ENCODE measurements around the gene LNP1. TPM values are rescaled to one million over a fixed set of nuclear protein-coding genes. Genes with fewer than 3 reads are reported as not detected.

LNP1 gene
- total RNA-seq, 2 experiments from 2014 or later: 0.47 to 0.70 TPM

DNA sequence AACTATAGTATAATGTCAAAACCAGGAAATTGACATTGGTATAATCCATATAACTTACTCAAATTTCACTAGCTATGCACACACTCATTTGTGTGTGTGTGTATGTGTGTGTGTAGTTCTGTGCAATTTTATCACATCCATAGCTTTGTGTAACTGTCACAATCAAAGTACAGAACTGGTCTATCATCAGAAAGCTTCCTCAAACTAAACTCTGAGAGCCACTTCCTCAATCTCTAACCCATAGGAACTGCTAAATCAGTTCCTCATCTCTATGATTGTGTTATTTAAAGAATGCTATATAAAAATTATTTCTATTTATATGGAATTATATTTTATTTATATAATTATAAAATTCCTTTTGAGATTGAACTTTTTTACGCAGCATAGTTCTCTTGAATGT, 18.1 kb downstream of the LNP1 start:
- Histone ChIP-seq H3K27ac (ENCODE audit: low read depth in 1 of 2, low read length in 2 of 2) (no peak overlapping the region), H3K4me3 (ENCODE audit: low read length) (no peak overlapping the region), H3K9me3 (ENCODE audit: control insufficient read depth in 1 of 2, insufficient read depth in 1 of 2, low read length in 2 of 2) (peaks cover 0 to under 1% of the 10 kb centered on the region in 2 experiments), H3K36me3 (ENCODE audit: insufficient read depth, low read length) (no peaks in the 10 kb centered on the region), H3K27me3 (ENCODE audit: control insufficient read depth in 1 of 2, insufficient read depth in 2 of 2, low read length in 2 of 2) (no peaks in the 10 kb centered on the region), H3K4me1 (ENCODE audit: insufficient read depth, low read length) (no peaks in the 10 kb centered on the region)
- no peak for ATAC-seq (ENCODE audit: poor library complexity)
- H3K9me3 Mint-ChIP-seq: no peaks in the 10 kb centered on the region
- H3K4me3 Mint-ChIP-seq: no peak overlapping the region
- ChIA-PET POLR2A (no interaction called here), CTCF (interaction anchor here (1.4 kb wide), 1 partner anchor 11 kb away, joined by 4 read pairs; no protein-coding TSS in a partner anchor)
- no peaks in the 10 kb centered on the region for H3K4me1 Mint-ChIP-seq (ENCODE audit: low read depth)
- DNase-seq: peak in 1 of 14 experiments; percentile 4
- TF ChIP-seq, protein P1, sequence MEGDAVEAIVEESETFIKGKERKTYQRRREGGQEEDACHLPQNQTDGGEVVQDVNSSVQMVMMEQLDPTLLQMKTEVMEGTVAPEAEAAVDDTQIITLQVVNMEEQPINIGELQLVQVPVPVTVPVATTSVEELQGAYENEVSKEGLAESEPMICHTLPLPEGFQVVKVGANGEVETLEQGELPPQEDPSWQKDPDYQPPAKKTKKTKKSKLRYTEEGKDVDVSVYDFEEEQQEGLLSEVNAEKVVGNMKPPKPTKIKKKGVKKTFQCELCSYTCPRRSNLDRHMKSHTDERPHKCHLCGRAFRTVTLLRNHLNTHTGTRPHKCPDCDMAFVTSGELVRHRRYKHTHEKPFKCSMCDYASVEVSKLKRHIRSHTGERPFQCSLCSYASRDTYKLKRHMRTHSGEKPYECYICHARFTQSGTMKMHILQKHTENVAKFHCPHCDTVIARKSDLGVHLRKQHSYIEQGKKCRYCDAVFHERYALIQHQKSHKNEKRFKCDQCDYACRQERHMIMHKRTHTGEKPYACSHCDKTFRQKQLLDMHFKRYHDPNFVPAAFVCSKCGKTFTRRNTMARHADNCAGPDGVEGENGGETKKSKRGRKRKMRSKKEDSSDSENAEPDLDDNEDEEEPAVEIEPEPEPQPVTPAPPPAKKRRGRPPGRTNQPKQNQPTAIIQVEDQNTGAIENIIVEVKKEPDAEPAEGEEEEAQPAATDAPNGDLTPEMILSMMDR (IDR thresholded peaks at IDR 0.05): no peak
- no peaks in the 10 kb centered on the region for H3K36me3 Mint-ChIP-seq (ENCODE audit: low read depth)
- H3K27me3 Mint-ChIP-seq: peaks cover 11% of the 10 kb centered on the region
- H3K27ac Mint-ChIP-seq: no peak overlapping the region
- intact Hi-C loops (cut with DNase I, micrococcal nuclease): no loop called here

- Mint-ChIP-seq H3K4me3 (no peak overlapping the region), H3K27me3 (peaks cover 26% of the 10 kb centered on the region), H3K36me3 (ENCODE audit: low read depth) (no peaks in the 10 kb centered on the region), H3K27ac (no peak overlapping the region), H3K9me3 (no peaks in the 10 kb centered on the region), H3K4me1 (ENCODE audit: low read depth) (no peaks in the 10 kb centered on the region)
- DNase-seq (no peak), ATAC-seq (ENCODE audit: poor library complexity) (no peak)
- CTCF ChIA-PET: interaction anchor here (1.4 kb wide), 1 partner anchor 12 kb away, joined by 4 read pairs; no protein-coding TSS in a partner anchor
- Histone ChIP-seq H3K4me3 (ENCODE audit: low read length) (no peak overlapping the region), H3K4me1 (ENCODE audit: insufficient read depth, low read length) (no peaks in the 10 kb centered on the region), H3K27ac (ENCODE audit: low read depth in 1 of 2, low read length in 2 of 2) (no peak overlapping the region), H3K9me3 (ENCODE audit: control insufficient read depth in 1 of 2, insufficient read depth in 1 of 2, low read length in 2 of 2) (no peaks in the 10 kb centered on the region), H3K27me3 (ENCODE audit: control insufficient read depth in 1 of 2, insufficient read depth in 2 of 2, low read length in 2 of 2) (no peaks in the 10 kb centered on the region), H3K36me3 (ENCODE audit: insufficient read depth, low read length) (no peaks in the 10 kb centered on the region)
- TF ChIP-seq, protein P1 (IDR thresholded peaks at IDR 0.05): no peak
- intact Hi-C loops (cut with DNase I, micrococcal nuclease): no loop called here
- POLR2A ChIA-PET: no interaction called here
Measured at GRCh38 chr3:100420885-100421284, 19.5 kb downstream of the LNP1 start.

DNA sequence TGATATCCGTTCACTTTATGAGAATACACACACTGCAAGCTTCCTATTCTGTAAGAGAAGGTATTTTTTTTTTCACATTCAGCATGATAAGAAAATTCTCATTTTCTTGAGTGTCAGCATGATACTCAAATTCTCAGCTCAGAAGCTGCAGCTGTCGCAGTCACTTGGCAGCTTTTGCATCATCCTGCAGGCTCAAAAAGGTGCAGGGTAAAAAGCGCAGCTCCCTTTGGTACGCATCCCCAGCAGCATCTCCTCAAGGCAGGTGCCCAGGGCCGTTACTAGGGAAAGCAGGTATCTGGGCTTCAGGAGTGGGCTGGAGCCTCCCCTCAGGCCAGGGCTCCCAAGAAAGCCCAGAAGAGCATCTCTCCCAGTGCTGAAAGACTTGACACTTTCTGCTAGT, 22.3 kb downstream of the LNP1 start:
- Histone ChIP-seq H3K4me3 (ENCODE audit: low read length) (no peak overlapping the region), H3K36me3 (ENCODE audit: insufficient read depth, low read length) (no peaks in the 10 kb centered on the region), H3K4me1 (ENCODE audit: insufficient read depth, low read length) (no peaks in the 10 kb centered on the region), H3K27me3 (ENCODE audit: control insufficient read depth in 1 of 2, insufficient read depth in 2 of 2, low read length in 2 of 2) (no peaks in the 10 kb centered on the region), H3K27ac (ENCODE audit: low read depth in 1 of 2, low read length in 2 of 2) (no peak overlapping the region), H3K9me3 (ENCODE audit: control insufficient read depth in 1 of 2, insufficient read depth in 1 of 2, low read length in 2 of 2) (no peaks in the 10 kb centered on the region)
- H3K27ac Mint-ChIP-seq: no peak overlapping the region
- H3K4me3 Mint-ChIP-seq: no peak overlapping the region
- POLR2A ChIA-PET: no interaction called here
- CTCF ChIA-PET: no interaction called here
- DNase-seq (no peak), ATAC-seq (ENCODE audit: poor library complexity) (no peak)
- H3K36me3 Mint-ChIP-seq (ENCODE audit: low read depth): no peaks in the 10 kb centered on the region
- H3K27me3 Mint-ChIP-seq: peaks cover 33% of the 10 kb centered on the region
- no peaks in the 10 kb centered on the region for H3K9me3 Mint-ChIP-seq
- intact Hi-C loops (cut with DNase I, micrococcal nuclease): no loop called here
- no peaks in the 10 kb centered on the region for H3K4me1 Mint-ChIP-seq (ENCODE audit: low read depth)
- TF ChIP-seq, protein P1 (IDR thresholded peaks at IDR 0.05): no peak

Data from CD4-positive, alpha-beta T cell (primary cell).